ENCODE measurements around the gene PAPPA. TPM values are rescaled to one million over a fixed set of nuclear protein-coding genes. Genes with fewer than 3 reads are reported as not detected.

The PAPPA gene
- total RNA-seq, 2 experiments from 2014 or later, result not detected

GRCh38 chr9:116230051-116230632, 76.6 kb downstream of the PAPPA start:
- DNase-seq, result no peak
- Mint-ChIP-seq H3K36me3 (no peaks in the 10 kb centered on the region), H3K4me3 (no peak overlapping the region), H3K27ac (no peak overlapping the region), H3K27me3 (peaks cover 3% of the 10 kb centered on the region), H3K9me3 (no peaks in the 10 kb centered on the region), H3K4me1 (ENCODE audit: low read depth) (no peaks in the 10 kb centered on the region)
- ChIA-PET POLR2A (no interaction called here), CTCF (no interaction called here)
- intact Hi-C loops (cut with micrococcal nuclease), result no loop called here

- intact Hi-C loops (cut with micrococcal nuclease), result no loop called here
- POLR2A ChIA-PET, result no interaction called here
- H3K27ac Mint-ChIP-seq, result no peak overlapping the region
- DNase-seq, result no peak
- H3K27me3 Mint-ChIP-seq, result peaks cover 4% of the 10 kb centered on the region
- H3K9me3 Mint-ChIP-seq, result no peaks in the 10 kb centered on the region
- H3K4me1 Mint-ChIP-seq (ENCODE audit: low read depth), result no peaks in the 10 kb centered on the region
- no peak overlapping the region for H3K4me3 Mint-ChIP-seq
- H3K36me3 Mint-ChIP-seq, result no peaks in the 10 kb centered on the region
- CTCF ChIA-PET, result no interaction called here
These were observed 79.0 kb downstream of the PAPPA start for GRCh38 chr9:116232424-116233159.

- POLR2A ChIA-PET, result no interaction called here
- no peak overlapping the region for H3K27ac Mint-ChIP-seq
- H3K27me3 Mint-ChIP-seq, result peaks cover 4% of the 10 kb centered on the region
- CTCF ChIA-PET, result no interaction called here
- intact Hi-C loops (cut with micrococcal nuclease), result no loop called here
- H3K4me3 Mint-ChIP-seq, result no peak overlapping the region
- no peak for DNase-seq
- no peaks in the 10 kb centered on the region for H3K36me3 Mint-ChIP-seq
- H3K4me1 Mint-ChIP-seq (ENCODE audit: low read depth), result no peaks in the 10 kb centered on the region
- H3K9me3 Mint-ChIP-seq, result no peaks in the 10 kb centered on the region
These were observed 79.6 kb downstream of the PAPPA start for GRCh38 chr9:116233160-116233530.

- H3K36me3 Mint-ChIP-seq, result no peaks in the 10 kb centered on the region
- no peaks in the 10 kb centered on the region for H3K4me1 Mint-ChIP-seq (ENCODE audit: low read depth)
- POLR2A ChIA-PET, result no interaction called here
- H3K27me3 Mint-ChIP-seq, result peaks cover 4% of the 10 kb centered on the region
- H3K4me3 Mint-ChIP-seq, result no peak overlapping the region
- no peak overlapping the region for H3K27ac Mint-ChIP-seq
- intact Hi-C loops (cut with micrococcal nuclease), result no loop called here
- no peaks in the 10 kb centered on the region for H3K9me3 Mint-ChIP-seq
- DNase-seq, result no peak
- CTCF ChIA-PET, result no interaction called here
These were observed 80.5 kb downstream of the PAPPA start for GRCh38 chr9:116234081-116234480.

GRCh38 chr9:116236979-116237378, 83.4 kb downstream of the PAPPA start:
- intact Hi-C loops (cut with micrococcal nuclease), result no loop called here
- Mint-ChIP-seq H3K4me3 (no peak overlapping the region), H3K9me3 (no peaks in the 10 kb centered on the region), H3K27me3 (peaks cover 4% of the 10 kb centered on the region), H3K27ac (no peak overlapping the region), H3K4me1 (ENCODE audit: low read depth) (no peaks in the 10 kb centered on the region), H3K36me3 (no peaks in the 10 kb centered on the region)
- CTCF ChIA-PET, result no interaction called here
- DNase-seq, result no peak
- POLR2A ChIA-PET, result no interaction called here

- CTCF ChIA-PET, result no interaction called here
- no peaks in the 10 kb centered on the region for H3K9me3 Mint-ChIP-seq
- POLR2A ChIA-PET, result no interaction called here
- peaks cover 4% of the 10 kb centered on the region for H3K27me3 Mint-ChIP-seq
- H3K27ac Mint-ChIP-seq, result no peak overlapping the region
- H3K4me3 Mint-ChIP-seq, result no peak overlapping the region
- intact Hi-C loops (cut with micrococcal nuclease), result no loop called here
- no peaks in the 10 kb centered on the region for H3K36me3 Mint-ChIP-seq
- DNase-seq, result no peak
- no peaks in the 10 kb centered on the region for H3K4me1 Mint-ChIP-seq (ENCODE audit: low read depth)
These were observed 83.9 kb downstream of the PAPPA start for GRCh38 chr9:116237456-116237855.

- Mint-ChIP-seq H3K27me3 (peaks cover 4% of the 10 kb centered on the region), H3K36me3 (no peaks in the 10 kb centered on the region), H3K4me1 (ENCODE audit: low read depth) (no peaks in the 10 kb centered on the region), H3K9me3 (no peaks in the 10 kb centered on the region), H3K27ac (no peak overlapping the region), H3K4me3 (no peak overlapping the region)
- no peak for DNase-seq
- CTCF ChIA-PET, result no interaction called here
- intact Hi-C loops (cut with micrococcal nuclease), result no loop called here
- POLR2A ChIA-PET, result no interaction called here
These were observed 84.6 kb downstream of the PAPPA start for GRCh38 chr9:116238225-116238624.

- intact Hi-C loops (cut with micrococcal nuclease), result no loop called here
- POLR2A ChIA-PET, result no interaction called here
- H3K27ac Mint-ChIP-seq, result no peak overlapping the region
- H3K9me3 Mint-ChIP-seq, result no peaks in the 10 kb centered on the region
- no peak overlapping the region for H3K4me3 Mint-ChIP-seq
- no peaks in the 10 kb centered on the region for H3K36me3 Mint-ChIP-seq
- peaks cover 4% of the 10 kb centered on the region for H3K27me3 Mint-ChIP-seq
- no peak for DNase-seq
- H3K4me1 Mint-ChIP-seq (ENCODE audit: low read depth), result no peaks in the 10 kb centered on the region
- CTCF ChIA-PET, result no interaction called here
These were observed 85.3 kb downstream of the PAPPA start for GRCh38 chr9:116238776-116239340.

- no peaks in the 10 kb centered on the region for H3K4me1 Mint-ChIP-seq (ENCODE audit: low read depth)
- no peaks in the 10 kb centered on the region for H3K36me3 Mint-ChIP-seq
- H3K27me3 Mint-ChIP-seq, result peaks cover 2% of the 10 kb centered on the region
- ChIA-PET CTCF (no interaction called here), POLR2A (no interaction called here)
- no peak for DNase-seq
- no peak overlapping the region for H3K27ac Mint-ChIP-seq
- no peak overlapping the region for H3K4me3 Mint-ChIP-seq
- no peaks in the 10 kb centered on the region for H3K9me3 Mint-ChIP-seq
- intact Hi-C loops (cut with micrococcal nuclease), result no loop called here
These were observed 90.1 kb downstream of the PAPPA start for GRCh38 chr9:116243708-116244107.

- Mint-ChIP-seq H3K36me3 (no peaks in the 10 kb centered on the region), H3K4me3 (no peak overlapping the region), H3K27ac (no peak overlapping the region), H3K4me1 (ENCODE audit: low read depth) (no peaks in the 10 kb centered on the region), H3K9me3 (no peaks in the 10 kb centered on the region), H3K27me3 (peaks cover 2% of the 10 kb centered on the region)
- intact Hi-C loops (cut with micrococcal nuclease), result no loop called here
- no peak for DNase-seq
- ChIA-PET CTCF (no interaction called here), POLR2A (no interaction called here)
These were observed 93.7 kb downstream of the PAPPA start for GRCh38 chr9:116247284-116247683.

GRCh38 chr9:116247791-116248374, 94.3 kb downstream of the PAPPA start:
- Mint-ChIP-seq H3K27me3 (peaks cover 2% of the 10 kb centered on the region), H3K36me3 (no peaks in the 10 kb centered on the region), H3K27ac (no peak overlapping the region), H3K4me3 (no peak overlapping the region), H3K9me3 (no peaks in the 10 kb centered on the region), H3K4me1 (ENCODE audit: low read depth) (no peaks in the 10 kb centered on the region)
- ChIA-PET CTCF (no interaction called here), POLR2A (no interaction called here)
- DNase-seq, result no peak
- intact Hi-C loops (cut with micrococcal nuclease), result no loop called here

- DNase-seq, result no peak
- Mint-ChIP-seq H3K27me3 (peaks cover 3% of the 10 kb centered on the region), H3K27ac (no peak overlapping the region), H3K9me3 (no peaks in the 10 kb centered on the region), H3K36me3 (no peaks in the 10 kb centered on the region), H3K4me3 (no peak overlapping the region), H3K4me1 (ENCODE audit: low read depth) (no peaks in the 10 kb centered on the region)
- ChIA-PET POLR2A (no interaction called here), CTCF (no interaction called here)
- intact Hi-C loops (cut with micrococcal nuclease), result no loop called here
These were observed 97.3 kb downstream of the PAPPA start for GRCh38 chr9:116250891-116251290.

GRCh38 chr9:116251366-116251765, 97.8 kb downstream of the PAPPA start:
- intact Hi-C loops (cut with micrococcal nuclease), result no loop called here
- no peaks in the 10 kb centered on the region for H3K9me3 Mint-ChIP-seq
- H3K27me3 Mint-ChIP-seq, result peaks cover 3% of the 10 kb centered on the region
- no peaks in the 10 kb centered on the region for H3K4me1 Mint-ChIP-seq (ENCODE audit: low read depth)
- ChIA-PET POLR2A (no interaction called here), CTCF (no interaction called here)
- no peak for DNase-seq
- no peak overlapping the region for H3K4me3 Mint-ChIP-seq
- H3K36me3 Mint-ChIP-seq, result no peaks in the 10 kb centered on the region
- H3K27ac Mint-ChIP-seq, result no peak overlapping the region

Data from activated CD4-positive, alpha-beta memory T cell treated with anti-CD3 and anti-CD28 coated beads for 36 hours (primary cell).